Astrocyte of the cerebellum (primary cell): ENCODE data around the gene SDK2.

Source experiments
- DNase-seq: peaks from one replicate; pipeline ENCODE4 v3.0.0-alpha.2; 2011; ENCODE audit warnings: low read depth
- H3K4me3 ChIP-seq: 2 replicates; pipeline ENCODE4 v1.5.1; 2011; ENCODE audit warnings: mild to moderate bottlenecking, low read depth, low read length, moderate library complexity
- in situ Hi-C: cut with HindIII; loops from 2 replicates; pipeline ENCODE4 v1.10.0; 2017; ENCODE audit warnings: low sequenced_read_pairs
- TF ChIP-seq, protein P1 (sequence below): IDR thresholded peaks from 2 replicates; pipeline ENCODE4 v1.5.1; 2012; ENCODE audit warnings: low read length, low read depth, moderate library complexity, mild to moderate bottlenecking; ENCODE audit errors: missing control alignments

SDK2 gene

DNA sequence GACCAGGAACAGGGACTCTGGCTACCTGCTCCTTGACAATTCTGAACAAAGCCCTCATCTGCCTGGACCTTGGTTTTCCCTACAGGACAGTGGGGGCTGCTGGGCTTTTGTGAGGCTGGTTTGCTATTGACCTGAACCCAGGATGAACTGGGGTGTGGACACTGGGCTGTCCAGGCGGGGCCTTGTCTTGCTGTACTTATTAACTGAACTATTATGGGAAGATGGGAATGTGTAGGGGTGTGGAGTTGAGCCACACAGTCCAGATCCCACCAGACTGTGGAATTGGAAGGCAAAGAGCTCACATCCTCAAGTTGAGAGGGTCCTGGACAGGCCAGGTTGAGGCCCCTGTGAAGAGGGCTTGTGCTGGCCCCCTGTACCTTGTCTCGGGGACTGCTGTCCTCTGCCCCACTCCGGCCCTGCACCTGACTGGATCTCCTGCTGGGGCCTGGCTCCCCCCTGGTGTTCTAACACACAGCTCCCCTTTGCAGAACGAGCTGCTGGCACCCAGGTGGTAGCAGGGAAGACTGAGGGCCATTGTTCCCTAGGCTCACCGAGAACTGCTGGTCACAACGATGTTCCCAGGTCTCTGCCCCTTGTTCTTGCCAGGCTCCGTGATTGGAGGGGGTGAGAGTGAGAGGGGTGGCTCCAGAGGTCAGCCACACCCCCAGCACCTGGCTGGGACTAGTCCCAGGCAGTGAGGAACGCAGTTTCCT is 280.6 kb downstream of the SDK2 start:
- TF ChIP-seq, protein P1, sequence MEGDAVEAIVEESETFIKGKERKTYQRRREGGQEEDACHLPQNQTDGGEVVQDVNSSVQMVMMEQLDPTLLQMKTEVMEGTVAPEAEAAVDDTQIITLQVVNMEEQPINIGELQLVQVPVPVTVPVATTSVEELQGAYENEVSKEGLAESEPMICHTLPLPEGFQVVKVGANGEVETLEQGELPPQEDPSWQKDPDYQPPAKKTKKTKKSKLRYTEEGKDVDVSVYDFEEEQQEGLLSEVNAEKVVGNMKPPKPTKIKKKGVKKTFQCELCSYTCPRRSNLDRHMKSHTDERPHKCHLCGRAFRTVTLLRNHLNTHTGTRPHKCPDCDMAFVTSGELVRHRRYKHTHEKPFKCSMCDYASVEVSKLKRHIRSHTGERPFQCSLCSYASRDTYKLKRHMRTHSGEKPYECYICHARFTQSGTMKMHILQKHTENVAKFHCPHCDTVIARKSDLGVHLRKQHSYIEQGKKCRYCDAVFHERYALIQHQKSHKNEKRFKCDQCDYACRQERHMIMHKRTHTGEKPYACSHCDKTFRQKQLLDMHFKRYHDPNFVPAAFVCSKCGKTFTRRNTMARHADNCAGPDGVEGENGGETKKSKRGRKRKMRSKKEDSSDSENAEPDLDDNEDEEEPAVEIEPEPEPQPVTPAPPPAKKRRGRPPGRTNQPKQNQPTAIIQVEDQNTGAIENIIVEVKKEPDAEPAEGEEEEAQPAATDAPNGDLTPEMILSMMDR = no peak
- no peak overlapping the region for H3K4me3 ChIP-seq
- DNase-seq = no peak
- in situ Hi-C loops = no loop called here

DNA sequence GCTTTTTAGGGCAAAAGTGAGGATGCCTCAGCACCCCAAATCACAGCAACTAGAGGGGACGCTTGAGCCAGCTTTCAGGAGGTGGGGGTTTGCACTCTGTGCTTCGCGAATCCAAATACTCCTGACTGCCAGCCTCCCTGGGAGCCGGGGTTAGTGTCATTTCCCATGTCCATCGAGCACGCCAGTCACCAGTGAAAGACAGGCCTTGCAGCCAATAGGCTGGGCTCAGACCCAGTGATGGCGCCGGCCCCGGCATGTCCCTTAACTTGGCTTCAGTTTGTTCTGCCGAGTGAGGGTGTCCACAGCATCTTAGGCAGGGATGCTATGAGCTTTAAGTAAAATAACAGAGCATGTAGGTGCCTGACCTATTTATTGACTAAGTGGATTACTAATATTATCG is 281.5 kb downstream of the SDK2 start:
- no peak for DNase-seq
- TF ChIP-seq, protein P1 = no peak
- H3K4me3 ChIP-seq = no peak overlapping the region
- in situ Hi-C loops = no loop called here

DNA sequence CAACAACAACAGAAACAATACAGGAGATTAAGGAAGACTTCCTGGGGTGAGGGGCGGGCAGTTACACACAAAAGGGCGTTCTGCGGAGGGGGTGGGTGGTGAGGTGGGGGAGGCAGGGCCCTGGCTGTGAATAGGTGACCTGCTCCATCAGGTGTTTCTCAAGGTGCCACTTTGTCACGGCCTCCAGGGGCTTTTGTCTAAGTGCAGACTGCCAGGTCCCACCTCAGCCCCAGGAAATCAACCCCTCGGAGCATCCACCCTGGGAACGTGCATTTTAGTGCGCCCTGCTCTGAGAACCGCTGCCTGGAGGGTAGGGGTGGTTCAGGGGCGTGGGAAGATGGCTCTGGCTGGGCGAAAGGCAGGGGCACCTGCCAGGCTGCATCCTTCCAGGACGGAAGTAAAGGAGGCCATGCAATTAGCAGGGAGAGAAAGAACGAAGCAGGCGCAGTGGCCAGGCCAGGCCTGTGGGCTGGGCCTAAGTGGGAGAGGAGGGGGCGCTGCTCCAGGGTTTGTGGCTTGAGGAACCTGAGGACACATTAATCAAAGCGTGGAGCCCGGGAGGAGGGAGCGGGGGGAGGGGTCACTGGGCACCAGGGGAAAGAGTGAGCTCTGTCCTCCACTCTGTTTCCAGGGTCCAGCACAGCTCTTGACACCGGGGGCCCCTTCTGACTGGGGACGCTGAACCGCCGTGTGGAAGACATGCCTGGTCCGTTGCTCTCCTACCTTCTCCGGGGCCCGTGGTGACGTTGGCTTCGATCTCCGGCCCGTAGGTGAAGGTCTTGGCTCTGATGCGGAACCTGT is 283.1 kb downstream of the SDK2 start:
- in situ Hi-C loops = no loop called here
- no peak overlapping the region for H3K4me3 ChIP-seq
- no peak for DNase-seq
- TF ChIP-seq, protein P1 = no peak

DNA sequence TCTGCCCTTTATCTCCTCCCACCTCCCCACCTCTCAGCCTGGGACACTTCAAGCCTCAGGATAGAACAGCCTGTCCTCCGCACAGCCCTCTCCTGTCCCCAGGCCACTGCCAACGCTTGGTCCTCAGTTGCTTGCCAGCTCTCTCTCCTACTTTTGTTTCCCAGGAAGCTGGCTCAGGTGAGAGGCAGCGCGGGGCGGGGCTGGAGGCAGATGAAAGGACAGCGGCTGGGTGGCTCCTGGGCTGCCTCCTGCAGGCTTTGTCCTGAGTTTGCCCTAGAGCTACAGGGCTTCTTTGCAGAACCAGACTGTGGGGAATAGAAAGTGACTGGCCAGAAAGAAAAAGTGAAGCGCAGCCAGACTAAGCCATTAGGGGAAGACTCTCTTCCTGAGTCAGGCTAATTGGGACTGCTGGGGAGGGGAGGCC is 284.2 kb downstream of the SDK2 start:
- no peak for DNase-seq
- H3K4me3 ChIP-seq = no peak overlapping the region
- TF ChIP-seq, protein P1 = peak; percentile 6
- in situ Hi-C loops = no loop called here

DNA sequence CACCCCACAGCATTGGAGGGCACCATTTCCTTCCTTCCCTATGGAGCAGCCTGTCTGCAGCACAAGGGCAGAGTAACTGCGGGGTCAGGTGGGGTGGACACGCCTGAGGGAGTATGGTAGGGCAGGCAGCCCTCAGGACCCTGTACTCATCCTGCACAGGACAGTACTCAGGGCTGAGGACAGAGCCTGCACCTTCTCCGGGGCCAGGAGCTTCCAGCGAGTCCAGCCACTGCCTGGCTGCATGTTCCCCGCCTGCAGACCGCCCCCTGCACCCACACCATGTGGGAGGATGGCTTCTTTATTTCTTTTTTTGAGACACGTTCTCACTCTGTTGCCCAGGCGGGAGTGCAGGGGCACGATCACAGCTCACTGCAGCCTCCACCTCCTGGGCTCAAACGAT is 284.9 kb downstream of the SDK2 start:
- H3K4me3 ChIP-seq = no peak overlapping the region
- DNase-seq = no peak
- TF ChIP-seq, protein P1 = no peak
- in situ Hi-C loops = no loop called here

DNA sequence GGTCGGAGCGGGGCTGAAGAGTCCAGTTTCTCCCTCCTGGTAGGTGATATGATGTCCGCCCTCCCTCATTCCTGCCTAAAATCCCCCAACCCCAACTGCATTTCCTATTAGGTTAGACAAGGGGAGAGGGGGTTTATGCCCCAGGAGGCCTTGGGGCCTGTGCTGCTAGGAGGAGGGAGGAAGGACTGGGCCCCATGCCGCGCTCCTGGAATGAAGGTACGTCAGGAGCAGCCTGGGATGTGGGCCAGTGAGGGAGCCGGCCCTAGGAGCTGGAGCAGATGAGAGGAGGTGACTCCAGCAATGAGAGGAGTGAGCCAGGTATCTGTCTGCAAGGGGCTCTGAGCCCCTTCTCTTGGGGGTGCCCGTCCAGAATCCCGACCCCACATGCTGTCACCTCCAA is 285.6 kb downstream of the SDK2 start:
- in situ Hi-C loops = no loop called here
- DNase-seq = no peak
- TF ChIP-seq, protein P1 = no peak
- no peak overlapping the region for H3K4me3 ChIP-seq
